Measurements from ENCODE around the gene CCND1. TPM values are rescaled to one million over a fixed set of nuclear protein-coding genes. Genes with fewer than 3 reads are reported as not detected.

Gene CCND1
- total RNA-seq, 1 donor from 2014 or later, result 10.5 TPM

DNA sequence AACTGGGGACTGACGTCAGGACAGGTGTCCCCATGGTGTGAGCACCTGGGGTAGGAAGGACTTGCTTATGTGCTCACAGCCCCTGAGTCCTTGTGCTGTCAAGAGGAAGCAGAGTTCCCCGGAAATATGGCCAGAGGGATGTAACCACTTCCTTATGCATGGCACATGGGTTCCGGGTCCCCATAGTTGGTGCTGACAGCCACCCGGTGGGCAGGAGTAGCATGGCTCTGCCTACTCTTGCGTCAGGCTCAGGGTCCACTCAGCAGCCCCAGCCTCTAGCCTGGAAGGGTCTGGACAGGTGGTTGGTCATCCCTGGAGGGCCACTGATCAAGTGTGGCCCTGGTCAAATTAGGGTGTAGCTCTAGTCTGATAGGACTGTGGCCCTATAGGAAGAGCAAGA, 42.8 kb upstream of the CCND1 start:
- H3K27ac Mint-ChIP-seq, result no peak overlapping the region
- no peak overlapping the region for H3K4me3 Mint-ChIP-seq
- intact Hi-C loops (cut with micrococcal nuclease), result no loop called here
- ChIA-PET POLR2A (no interaction called here), CTCF (interaction anchor here (0.8 kb wide), 1 partner anchor 496 kb away, joined by 4 read pairs; no protein-coding TSS in a partner anchor)
- peaks cover under 1% of the 10 kb centered on the region for H3K27me3 Mint-ChIP-seq
- no peaks in the 10 kb centered on the region for H3K9me3 Mint-ChIP-seq
- TF ChIP-seq, protein P1, sequence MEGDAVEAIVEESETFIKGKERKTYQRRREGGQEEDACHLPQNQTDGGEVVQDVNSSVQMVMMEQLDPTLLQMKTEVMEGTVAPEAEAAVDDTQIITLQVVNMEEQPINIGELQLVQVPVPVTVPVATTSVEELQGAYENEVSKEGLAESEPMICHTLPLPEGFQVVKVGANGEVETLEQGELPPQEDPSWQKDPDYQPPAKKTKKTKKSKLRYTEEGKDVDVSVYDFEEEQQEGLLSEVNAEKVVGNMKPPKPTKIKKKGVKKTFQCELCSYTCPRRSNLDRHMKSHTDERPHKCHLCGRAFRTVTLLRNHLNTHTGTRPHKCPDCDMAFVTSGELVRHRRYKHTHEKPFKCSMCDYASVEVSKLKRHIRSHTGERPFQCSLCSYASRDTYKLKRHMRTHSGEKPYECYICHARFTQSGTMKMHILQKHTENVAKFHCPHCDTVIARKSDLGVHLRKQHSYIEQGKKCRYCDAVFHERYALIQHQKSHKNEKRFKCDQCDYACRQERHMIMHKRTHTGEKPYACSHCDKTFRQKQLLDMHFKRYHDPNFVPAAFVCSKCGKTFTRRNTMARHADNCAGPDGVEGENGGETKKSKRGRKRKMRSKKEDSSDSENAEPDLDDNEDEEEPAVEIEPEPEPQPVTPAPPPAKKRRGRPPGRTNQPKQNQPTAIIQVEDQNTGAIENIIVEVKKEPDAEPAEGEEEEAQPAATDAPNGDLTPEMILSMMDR (IDR thresholded peaks at IDR 0.05), result no peak
- H3K36me3 Mint-ChIP-seq (ENCODE audit: low read depth), result no peaks in the 10 kb centered on the region
- no peak for DNase-seq
- no peaks in the 10 kb centered on the region for H3K4me1 Mint-ChIP-seq
- ATAC-seq (ENCODE audit: low read depth), result no peak

DNA sequence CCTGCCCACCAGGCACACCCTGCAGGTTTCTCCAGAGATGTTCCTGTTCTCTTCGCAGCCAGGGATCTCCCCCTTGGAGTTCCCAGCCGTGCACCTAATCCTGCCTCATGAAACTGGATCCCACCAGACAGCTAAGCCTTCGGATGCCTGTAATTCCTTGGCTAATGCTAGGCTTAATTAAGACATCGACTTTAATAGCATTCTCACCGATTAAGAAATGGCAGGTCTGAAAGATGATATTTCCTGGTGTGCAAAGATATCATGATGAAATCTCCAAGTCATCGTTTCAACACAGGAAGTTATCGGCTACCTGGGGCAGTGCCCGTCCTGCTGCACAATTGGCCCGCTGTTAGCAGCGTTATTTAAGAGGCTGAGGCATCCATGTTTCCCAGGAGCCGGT, 41.5 kb upstream of the CCND1 start:
- H3K27me3 Mint-ChIP-seq, result peaks cover 2% of the 10 kb centered on the region
- POLR2A ChIA-PET, result no interaction called here
- H3K4me3 Mint-ChIP-seq, result no peak overlapping the region
- H3K9me3 Mint-ChIP-seq, result no peaks in the 10 kb centered on the region
- intact Hi-C loops (cut with micrococcal nuclease), result no loop called here
- CTCF ChIA-PET, result no interaction called here
- H3K27ac Mint-ChIP-seq, result no peak overlapping the region
- H3K4me1 Mint-ChIP-seq, result no peaks in the 10 kb centered on the region
- TF ChIP-seq, protein P1 (IDR thresholded peaks at IDR 0.05), result no peak
- no peak for ATAC-seq (ENCODE audit: low read depth)
- DNase-seq, result no peak
- no peaks in the 10 kb centered on the region for H3K36me3 Mint-ChIP-seq (ENCODE audit: low read depth)

DNA sequence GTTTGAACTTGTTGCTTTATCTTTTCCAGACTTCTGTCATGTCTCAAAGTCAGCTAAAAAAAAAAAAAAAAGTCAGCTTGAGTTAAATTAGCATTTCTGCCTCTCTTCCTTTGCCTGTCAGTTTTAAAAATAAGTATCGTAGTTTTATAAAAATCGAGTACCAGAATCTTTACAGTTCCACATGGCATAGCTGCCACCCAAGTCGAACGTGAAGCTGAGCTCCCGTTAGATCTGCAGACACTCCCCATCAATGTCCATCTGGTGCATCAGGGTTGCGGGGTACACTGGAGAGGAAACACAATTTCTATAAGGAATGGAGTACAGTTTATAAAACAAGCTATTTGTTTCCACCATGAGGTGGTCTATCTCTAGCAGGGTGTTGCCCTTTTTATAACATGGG, 41.0 kb upstream of the CCND1 start:
- ATAC-seq (ENCODE audit: low read depth) (no peak), DNase-seq (no peak)
- POLR2A ChIA-PET, result no interaction called here
- Mint-ChIP-seq H3K4me1 (no peaks in the 10 kb centered on the region), H3K4me3 (no peak overlapping the region), H3K27ac (no peak overlapping the region), H3K9me3 (no peaks in the 10 kb centered on the region), H3K27me3 (peaks cover 2% of the 10 kb centered on the region), H3K36me3 (ENCODE audit: low read depth) (no peaks in the 10 kb centered on the region)
- CTCF ChIA-PET, result no interaction called here
- intact Hi-C loops (cut with micrococcal nuclease), result no loop called here
- TF ChIP-seq, protein P1 (IDR thresholded peaks at IDR 0.05), result no peak

DNA sequence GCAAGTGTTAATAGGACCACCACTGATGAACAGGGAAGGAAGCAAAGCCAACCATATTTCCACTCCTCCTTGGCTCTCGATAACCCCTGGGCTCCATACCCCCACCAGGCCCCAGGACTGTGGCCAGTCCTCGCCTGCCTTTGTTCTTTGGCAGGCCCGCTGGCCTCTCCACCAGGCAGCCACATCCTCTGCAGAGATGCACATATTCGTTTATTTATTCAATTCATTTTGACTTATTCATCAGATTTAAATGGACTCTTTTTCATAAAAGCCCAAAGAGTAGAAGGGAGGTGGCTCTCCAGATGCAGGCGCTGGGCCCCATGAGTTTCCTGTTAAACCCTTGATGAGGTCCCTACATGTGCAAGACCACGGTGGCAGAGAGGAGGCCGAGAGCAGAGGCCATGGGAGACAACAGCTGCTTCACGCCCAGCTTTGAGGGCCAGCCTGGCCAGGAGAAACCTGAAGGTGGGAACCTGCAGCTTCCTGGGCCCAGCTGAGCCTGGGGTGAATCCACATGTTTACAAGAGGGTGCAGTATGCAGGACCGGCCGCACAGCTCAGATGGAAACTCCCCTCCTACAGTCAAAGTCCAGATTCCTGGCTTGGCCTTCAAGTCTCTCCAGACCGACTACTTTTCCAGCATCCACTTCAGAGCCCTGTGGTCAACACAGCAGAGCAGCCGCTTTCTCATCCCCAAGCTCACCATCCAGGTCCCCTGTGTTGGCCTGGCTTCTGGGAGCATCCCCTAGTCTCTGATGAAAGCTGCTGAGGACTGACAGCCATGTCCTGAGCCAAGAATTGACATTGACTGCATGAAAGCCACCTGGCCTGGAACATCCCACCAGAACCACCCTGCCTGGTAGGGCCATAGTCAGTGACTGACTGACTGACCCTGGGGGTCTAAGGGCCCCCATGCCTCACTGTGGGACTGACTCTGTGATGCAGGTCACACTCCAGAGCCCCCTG, 39.7 kb upstream of the CCND1 start:
- no peaks in the 10 kb centered on the region for H3K9me3 Mint-ChIP-seq
- TF ChIP-seq, protein P1 (IDR thresholded peaks at IDR 0.05), result no peak
- DNase-seq (no peak), ATAC-seq (ENCODE audit: low read depth) (no peak)
- no peak overlapping the region for H3K27ac Mint-ChIP-seq
- H3K4me3 Mint-ChIP-seq, result no peak overlapping the region
- no peaks in the 10 kb centered on the region for H3K4me1 Mint-ChIP-seq
- intact Hi-C loops (cut with micrococcal nuclease), result no loop called here
- ChIA-PET POLR2A (no interaction called here), CTCF (no interaction called here)
- peaks cover 12% of the 10 kb centered on the region for H3K27me3 Mint-ChIP-seq
- no peaks in the 10 kb centered on the region for H3K36me3 Mint-ChIP-seq (ENCODE audit: low read depth)

DNA sequence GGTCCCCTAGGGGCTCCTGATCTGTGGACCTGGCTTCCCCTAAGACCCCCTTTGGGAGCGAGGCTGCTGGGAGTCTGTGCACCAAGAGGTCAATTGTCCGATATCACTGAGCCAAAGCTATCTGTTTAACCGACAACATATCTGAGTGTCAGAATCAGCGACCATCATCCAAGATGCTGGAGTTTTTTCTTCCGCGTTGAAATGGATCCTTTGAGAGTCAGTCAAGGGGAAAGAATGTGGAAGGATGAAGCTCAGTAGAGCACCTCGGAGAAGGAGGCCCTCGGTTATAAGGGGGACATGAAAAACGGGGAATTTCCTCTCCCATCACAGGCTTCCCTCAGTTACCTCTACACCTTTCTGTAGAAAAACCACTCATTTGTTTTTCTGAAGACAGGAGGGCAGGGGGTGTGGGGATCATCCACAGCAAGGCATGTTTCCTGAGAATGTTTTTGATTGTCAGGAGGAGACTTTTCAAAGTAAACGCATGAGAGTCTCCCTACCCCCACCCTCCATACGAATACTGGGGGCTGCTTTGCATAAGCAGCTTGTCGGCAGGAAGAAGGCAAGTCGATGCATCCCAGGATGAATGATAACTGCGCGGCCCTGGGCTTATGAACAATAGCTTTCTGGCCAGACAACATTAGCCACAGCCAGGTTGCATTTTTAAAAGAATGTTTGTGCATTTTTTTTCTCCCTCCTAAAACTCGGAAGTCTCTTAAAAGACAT, 37.7 kb upstream of the CCND1 start:
- CTCF ChIA-PET, result no interaction called here
- Mint-ChIP-seq H3K9me3 (peaks cover 3% of the 10 kb centered on the region), H3K36me3 (ENCODE audit: low read depth) (no peaks in the 10 kb centered on the region), H3K4me3 (no peak overlapping the region), H3K27me3 (peaks cover 23% of the 10 kb centered on the region), H3K4me1 (no peaks in the 10 kb centered on the region), H3K27ac (no peak overlapping the region)
- intact Hi-C loops (cut with micrococcal nuclease), result no loop called here
- ATAC-seq (ENCODE audit: low read depth) (no peak), DNase-seq (no peak)
- POLR2A ChIA-PET, result no interaction called here
- TF ChIP-seq, protein P1 (IDR thresholded peaks at IDR 0.05), result no peak

Data from activated B cell treated with CpG ODN at 0.5 μM for 24 hours (primary cell).